ENCODE data around the gene ZBTB18.

Gene ZBTB18

GRCh38 chr1:244064621-244065020, 13.5 kb downstream of the ZBTB18 start:
- H3K4me3 ChIP-seq: no peak overlapping the region
- H3K27ac ChIP-seq: no peak overlapping the region
- no peak for DNase-seq (ENCODE audit: low spot score)
- TF ChIP-seq, protein P1, sequence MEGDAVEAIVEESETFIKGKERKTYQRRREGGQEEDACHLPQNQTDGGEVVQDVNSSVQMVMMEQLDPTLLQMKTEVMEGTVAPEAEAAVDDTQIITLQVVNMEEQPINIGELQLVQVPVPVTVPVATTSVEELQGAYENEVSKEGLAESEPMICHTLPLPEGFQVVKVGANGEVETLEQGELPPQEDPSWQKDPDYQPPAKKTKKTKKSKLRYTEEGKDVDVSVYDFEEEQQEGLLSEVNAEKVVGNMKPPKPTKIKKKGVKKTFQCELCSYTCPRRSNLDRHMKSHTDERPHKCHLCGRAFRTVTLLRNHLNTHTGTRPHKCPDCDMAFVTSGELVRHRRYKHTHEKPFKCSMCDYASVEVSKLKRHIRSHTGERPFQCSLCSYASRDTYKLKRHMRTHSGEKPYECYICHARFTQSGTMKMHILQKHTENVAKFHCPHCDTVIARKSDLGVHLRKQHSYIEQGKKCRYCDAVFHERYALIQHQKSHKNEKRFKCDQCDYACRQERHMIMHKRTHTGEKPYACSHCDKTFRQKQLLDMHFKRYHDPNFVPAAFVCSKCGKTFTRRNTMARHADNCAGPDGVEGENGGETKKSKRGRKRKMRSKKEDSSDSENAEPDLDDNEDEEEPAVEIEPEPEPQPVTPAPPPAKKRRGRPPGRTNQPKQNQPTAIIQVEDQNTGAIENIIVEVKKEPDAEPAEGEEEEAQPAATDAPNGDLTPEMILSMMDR (IDR thresholded peaks at IDR 0.05): no peak

- Histone ChIP-seq H3K4me3 (no peak overlapping the region), H3K27ac (no peak overlapping the region)
- TF ChIP-seq, protein P1 (IDR thresholded peaks at IDR 0.05): no peak
- DNase-seq (ENCODE audit: low spot score): no peak
Measured at GRCh38 chr1:244065063-244065793, 14.1 kb downstream of the ZBTB18 start.

DNA sequence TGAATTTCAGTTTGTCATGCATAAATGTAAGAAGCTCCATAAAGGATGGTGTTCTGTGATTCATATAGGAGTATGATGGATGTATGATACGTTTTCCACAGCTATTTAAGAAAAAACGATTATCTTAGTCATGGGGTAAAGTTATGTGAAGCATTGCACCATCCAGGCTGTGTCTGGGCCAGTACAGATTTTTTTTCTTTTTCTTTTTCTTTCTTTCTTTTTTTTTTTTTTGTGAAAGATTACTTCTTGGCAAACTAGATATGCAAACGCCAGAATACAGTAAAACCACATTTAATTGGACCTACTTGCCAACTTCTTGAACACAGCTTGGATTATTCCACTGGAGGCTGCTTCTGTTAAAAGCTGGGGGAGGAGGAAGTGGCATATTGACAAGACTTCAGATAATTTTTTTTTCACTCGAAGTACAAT, 14.9 kb downstream of the ZBTB18 start:
- H3K4me3 ChIP-seq: no peak overlapping the region
- H3K27ac ChIP-seq: no peak overlapping the region
- TF ChIP-seq, protein P1 (IDR thresholded peaks at IDR 0.05): no peak
- no peak for DNase-seq (ENCODE audit: low spot score)

GRCh38 chr1:244066954-244067716, 16.1 kb downstream of the ZBTB18 start:
- Histone ChIP-seq H3K27ac (no peak overlapping the region), H3K4me3 (no peak overlapping the region)
- DNase-seq (ENCODE audit: low spot score): no peak
- TF ChIP-seq, protein P1 (IDR thresholded peaks at IDR 0.05): no peak

- Histone ChIP-seq H3K27ac (no peak overlapping the region), H3K4me3 (no peak overlapping the region)
- no peak for DNase-seq (ENCODE audit: low spot score)
- TF ChIP-seq, protein P1 (IDR thresholded peaks at IDR 0.05): no peak
Measured at GRCh38 chr1:244067893-244068292, 16.8 kb downstream of the ZBTB18 start.

DNA sequence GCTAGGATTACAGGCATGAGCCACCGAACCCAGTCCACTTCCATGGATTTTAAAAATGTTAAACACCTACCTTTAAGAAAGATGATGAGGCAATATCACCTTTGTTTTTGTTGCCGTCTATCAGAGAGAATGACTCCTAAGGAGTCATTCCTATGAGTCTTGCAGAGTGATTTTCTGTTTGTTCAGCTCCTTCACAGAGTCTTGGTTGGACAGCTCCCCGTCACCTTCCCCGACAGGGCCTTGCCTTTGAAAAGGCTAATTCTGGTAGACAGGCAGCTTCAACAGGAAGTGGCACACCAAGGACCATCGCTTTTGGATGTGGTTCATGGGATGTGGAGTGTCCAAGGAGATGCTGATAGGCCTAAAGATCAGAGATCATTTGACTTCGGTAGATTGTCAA, 17.5 kb downstream of the ZBTB18 start:
- no peak for DNase-seq (ENCODE audit: low spot score)
- Histone ChIP-seq H3K4me3 (no peak overlapping the region), H3K27ac (no peak overlapping the region)
- TF ChIP-seq, protein P1 (IDR thresholded peaks at IDR 0.05): no peak

Measured in coronary artery (tissue), 2 donors.